H9 (cell line): ENCODE data around the gene GIT1. TPM values are rescaled to one million over a fixed set of nuclear protein-coding genes. Genes with fewer than 3 reads are reported as not detected.

Experiments used
- DNase-seq: peaks from one replicate; pipeline ENCODE4 v3.0.0-alpha.2; 2017
- H2AFZ ChIP-seq: one replicate; pipeline ENCODE4 v1.6.1; 2013; ENCODE audit warnings: mild to moderate bottlenecking, low read length, control low read depth, moderate library complexity
- H2AK5ac ChIP-seq: 2 replicates; pipeline ENCODE4 v1.6.1; 2013; ENCODE audit warnings: low read length, control low read depth, mixed read lengths; ENCODE audit not compliant: insufficient read length
- H2BK120ac ChIP-seq: one replicate; pipeline ENCODE4 v1.6.1; 2013; ENCODE audit warnings: low read depth, mild to moderate bottlenecking, low read length, control low read depth, inconsistent platforms; ENCODE audit not compliant: poor library complexity, severe bottlenecking
- H2BK12ac ChIP-seq: 2 replicates; pipeline ENCODE4 v1.6.1; 2013; ENCODE audit warnings: low read length, control low read depth, mixed read lengths, low read depth; ENCODE audit not compliant: insufficient read length
- H2BK15ac ChIP-seq: 2 replicates; pipeline ENCODE4 v1.6.1; 2013; ENCODE audit warnings: low read depth, low read length, control low read depth
- H2BK20ac ChIP-seq: one replicate; pipeline ENCODE4 v1.6.1; 2013; ENCODE audit warnings: low read depth, mild to moderate bottlenecking, low read length, control low read depth, inconsistent platforms; ENCODE audit not compliant: poor library complexity, severe bottlenecking
- H2BK5ac ChIP-seq: 2 replicates; pipeline ENCODE4 v1.6.1; 2013; ENCODE audit warnings: low read length, control low read depth, mixed read lengths; ENCODE audit not compliant: insufficient read length
- H3K14ac ChIP-seq: 2 replicates; pipeline ENCODE4 v1.6.1; 2013; ENCODE audit warnings: low read length, control low read depth; ENCODE audit not compliant: insufficient read depth
- H3K18ac ChIP-seq: 2 replicates; pipeline ENCODE4 v1.6.1; 2013; ENCODE audit warnings: low read depth, mild to moderate bottlenecking, mixed read lengths, low read length, control low read depth; ENCODE audit not compliant: insufficient read length
- H3K23ac ChIP-seq: 2 replicates; pipeline ENCODE4 v1.6.1; 2013; ENCODE audit warnings: low read length, control low read depth, mixed read lengths, low read depth; ENCODE audit not compliant: insufficient read length
- H3K23me2 ChIP-seq: 2 replicates; pipeline ENCODE4 v1.6.1; 2013; ENCODE audit warnings: low read depth, mild to moderate bottlenecking, mixed read lengths, low read length, control low read depth; ENCODE audit not compliant: insufficient read length, poor library complexity, severe bottlenecking
- H3K27ac ChIP-seq: 2 replicates; pipeline ENCODE4 v1.5.1; 2013; ENCODE audit warnings: low read length, control low read depth, mixed read lengths, low read depth; ENCODE audit not compliant: insufficient read length
- H3K27me3 ChIP-seq: 2 replicates; pipeline ENCODE4 v1.6.1; 2013; ENCODE audit warnings: low read length, control low read depth, inconsistent platforms; ENCODE audit not compliant: insufficient read depth
- H3K4ac ChIP-seq: 2 replicates; pipeline ENCODE4 v1.6.1; 2013; ENCODE audit warnings: low read depth, mild to moderate bottlenecking, control low read depth, inconsistent platforms, low read length, moderate library complexity
- H3K4me1 ChIP-seq: 2 replicates; pipeline ENCODE4 v1.6.1; 2013; ENCODE audit warnings: low read length, control low read depth, inconsistent platforms; ENCODE audit not compliant: insufficient read depth
- H3K4me2 ChIP-seq: 2 replicates; pipeline ENCODE4 v1.6.1; 2013; ENCODE audit warnings: low read length, control low read depth, mixed read lengths; ENCODE audit not compliant: insufficient read length, insufficient read depth
- H3K56ac ChIP-seq: 2 replicates; pipeline ENCODE4 v1.6.1; 2013; ENCODE audit warnings: low read depth, mild to moderate bottlenecking, mixed read lengths, low read length, control low read depth; ENCODE audit not compliant: insufficient read length
- H3K79me1 ChIP-seq: 2 replicates; pipeline ENCODE4 v1.6.1; 2013; ENCODE audit warnings: low read depth, mild to moderate bottlenecking, moderate library complexity, low read length, control low read depth, inconsistent platforms; ENCODE audit not compliant: insufficient read depth, poor library complexity, severe bottlenecking
- H3K79me2 ChIP-seq: 2 replicates; pipeline ENCODE4 v1.6.1; 2013; ENCODE audit warnings: low read length, control low read depth, inconsistent platforms; ENCODE audit not compliant: insufficient read depth
- H3K9ac ChIP-seq: 2 replicates; pipeline ENCODE4 v1.6.1; 2013; ENCODE audit warnings: low read length, control low read depth, mixed read lengths; ENCODE audit not compliant: insufficient read length; ENCODE audit errors: extremely low read depth
- H3K9me3 ChIP-seq: one replicate; pipeline ENCODE4 v1.6.1; 2013; ENCODE audit warnings: low read depth, low read length, inconsistent platforms; ENCODE audit not compliant: control insufficient read depth
- H3T11ph ChIP-seq: one replicate; pipeline ENCODE4 v1.6.1; 2013; ENCODE audit warnings: mild to moderate bottlenecking, low read length, control low read depth, inconsistent platforms
- H4K20me1 ChIP-seq: one replicate; pipeline ENCODE4 v1.6.1; 2013; ENCODE audit not compliant: control insufficient read depth, insufficient read length, insufficient read depth
- H4K5ac ChIP-seq: 2 replicates; pipeline ENCODE4 v1.6.1; 2013; ENCODE audit warnings: low read depth, mild to moderate bottlenecking, mixed read lengths, low read length, control low read depth; ENCODE audit not compliant: insufficient read length
- H4K8ac ChIP-seq: replicated peaks from 2 replicates; pipeline ENCODE4 v1.6.1; 2013; ENCODE audit warnings: low read length, control low read depth, mixed read lengths, low read depth; ENCODE audit not compliant: insufficient read length
- H4K91ac ChIP-seq: 2 replicates; pipeline ENCODE4 v1.6.1; 2013; ENCODE audit warnings: low read depth, mild to moderate bottlenecking, moderate library complexity, mixed read lengths, low read length, control low read depth; ENCODE audit not compliant: insufficient read length
- H3K27ac Mint-ChIP-seq, 3 experiments: 2 replicates in 2 of 3; 3 replicates in 1 of 3; pipeline ENCODE4 v1.8.0; 2020 to 2021; ENCODE audit warnings: mixed read lengths in 3 of 3, mild to moderate bottlenecking in 1 of 3, moderate library complexity in 1 of 3
- H3K27me3 Mint-ChIP-seq: 2 replicates; pipeline ENCODE4 v1.8.0; 2021; ENCODE audit warnings: low read depth, mild to moderate bottlenecking, moderate library complexity, mixed read lengths
- H3K36me3 Mint-ChIP-seq, 3 experiments: 2 replicates in 2 of 3; 3 replicates in 1 of 3; pipeline ENCODE4 v1.8.0; 2020 to 2021; ENCODE audit warnings: low read depth in 3 of 3, mixed read lengths in 3 of 3; ENCODE audit not compliant: insufficient read depth in 1 of 3
- H3K4me1 Mint-ChIP-seq, 2 experiments: 2 replicates each; pipeline ENCODE4 v1.8.0; 2020; ENCODE audit warnings: mixed read lengths in 2 of 2
- H3K4me3 Mint-ChIP-seq, 2 experiments: 2 replicates in 1 of 2; 3 replicates in 1 of 2; pipeline ENCODE4 v1.8.0; 2020 to 2021; ENCODE audit warnings: mild to moderate bottlenecking in 2 of 2, mixed read lengths in 2 of 2, moderate library complexity in 1 of 2
- H3K9me3 Mint-ChIP-seq, 2 experiments: 2 replicates in 1 of 2; 3 replicates in 1 of 2; pipeline ENCODE4 v1.8.0; 2020; ENCODE audit warnings: mild to moderate bottlenecking in 2 of 2, mixed read lengths in 2 of 2, moderate library complexity in 1 of 2
- WGBS: extraction: QIAGEN DNeasy Blood & Tissue Kit; methylation state at CpG from one replicate; pipeline ENCODE4 v1.1.7; 2013; ENCODE audit warnings: missing lambda C conversion rate, low lambda C conversion rate, mixed read lengths; ENCODE audit not compliant: insufficient read length; ENCODE audit errors: extremely low coverage; 5-methylcytosine and 5-hydroxymethylcytosine counted together
- total RNA-seq: library from RNA; stranded (reverse); gene quantifications from 2 replicates; pipeline ENCODE4 v1.2.1, GENCODE V29; 2021
- TF ChIP-seq, protein P1 (sequence below): fragments of 200-600 bp; sonication (generic); conservative IDR thresholded peaks from 3 replicates; pipeline ENCODE4 v1.8.0; 2021; ENCODE audit warnings: antibody characterized with exemption, mild to moderate bottlenecking

The GIT1 gene
- total RNA-seq, 1 experiment from 2014 or later, result 47.4 TPM

GRCh38 chr17:29571486-29571882, 18.0 kb downstream of the GIT1 start:
- H3K36me3 Mint-ChIP-seq, result peaks cover 10 to 33% (median 25%) of the 10 kb centered on the region in 3 experiments; a peak in 6 of 7 replicates
- Histone ChIP-seq H3K14ac (no peak overlapping the region), H4K8ac (no peak overlapping the region), H3K56ac (no peak overlapping the region), H3K9me3 (no peaks in the 10 kb centered on the region), H3K79me1 (no peaks in the 10 kb centered on the region), H3K27me3 (no peaks in the 10 kb centered on the region; the same call in 1 of the 2 replicates), H2AK5ac (no peak overlapping the region), H4K5ac (no peak overlapping the region), H2BK12ac (no peak overlapping the region), H3K4me2 (no peak overlapping the region), H2BK120ac (no peak overlapping the region), H3K23me2 (peaks cover 23% of the 10 kb centered on the region), H3T11ph (no peak overlapping the region), H3K79me2 (no peaks in the 10 kb centered on the region), H3K27ac (no peak overlapping the region), H3K4me1 (no peaks in the 10 kb centered on the region), H3K18ac (no peak overlapping the region), H2BK15ac (no peak overlapping the region), H3K23ac (no peak overlapping the region), H2AFZ (no peak overlapping the region), H2BK5ac (no peak overlapping the region), H3K4ac (no peak overlapping the region), H2BK20ac (no peak overlapping the region), H3K9ac (no peak overlapping the region), H4K20me1 (peaks cover 1% of the 10 kb centered on the region), H4K91ac (no peak overlapping the region)
- no peak overlapping the region for H3K27ac Mint-ChIP-seq
- no peak overlapping the region for H3K4me3 Mint-ChIP-seq
- no CpG with 5 or more reads among the region's 6 CpGs for WGBS
- peaks cover 21% of the 10 kb centered on the region for H3K27me3 Mint-ChIP-seq
- TF ChIP-seq, protein P1, sequence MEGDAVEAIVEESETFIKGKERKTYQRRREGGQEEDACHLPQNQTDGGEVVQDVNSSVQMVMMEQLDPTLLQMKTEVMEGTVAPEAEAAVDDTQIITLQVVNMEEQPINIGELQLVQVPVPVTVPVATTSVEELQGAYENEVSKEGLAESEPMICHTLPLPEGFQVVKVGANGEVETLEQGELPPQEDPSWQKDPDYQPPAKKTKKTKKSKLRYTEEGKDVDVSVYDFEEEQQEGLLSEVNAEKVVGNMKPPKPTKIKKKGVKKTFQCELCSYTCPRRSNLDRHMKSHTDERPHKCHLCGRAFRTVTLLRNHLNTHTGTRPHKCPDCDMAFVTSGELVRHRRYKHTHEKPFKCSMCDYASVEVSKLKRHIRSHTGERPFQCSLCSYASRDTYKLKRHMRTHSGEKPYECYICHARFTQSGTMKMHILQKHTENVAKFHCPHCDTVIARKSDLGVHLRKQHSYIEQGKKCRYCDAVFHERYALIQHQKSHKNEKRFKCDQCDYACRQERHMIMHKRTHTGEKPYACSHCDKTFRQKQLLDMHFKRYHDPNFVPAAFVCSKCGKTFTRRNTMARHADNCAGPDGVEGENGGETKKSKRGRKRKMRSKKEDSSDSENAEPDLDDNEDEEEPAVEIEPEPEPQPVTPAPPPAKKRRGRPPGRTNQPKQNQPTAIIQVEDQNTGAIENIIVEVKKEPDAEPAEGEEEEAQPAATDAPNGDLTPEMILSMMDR, result no peak
- no peaks in the 10 kb centered on the region; a peak in 1 of 5 replicates for H3K9me3 Mint-ChIP-seq
- DNase-seq, result no peak
- H3K4me1 Mint-ChIP-seq, result peaks cover 8 to 15% of the 10 kb centered on the region in 2 experiments
